AG10803 (cell line): ENCODE data around the gene ACAP3.

Source experiments
- DNase-seq: peaks from one replicate; pipeline ENCODE4 v3.0.0; 2010; ENCODE audit warnings: low read depth
- H3K4me3 ChIP-seq: 2 replicates; pipeline ENCODE4 v1.5.1; 2011; ENCODE audit warnings: mild to moderate bottlenecking, low read length, control low read depth
- TF ChIP-seq, protein P1 (sequence below): conservative IDR thresholded peaks from 2 replicates; pipeline ENCODE4 v1.5.1; 2011; ENCODE audit warnings: mild to moderate bottlenecking, low read length, control low read depth, inconsistent platforms

Gene ACAP3

DNA sequence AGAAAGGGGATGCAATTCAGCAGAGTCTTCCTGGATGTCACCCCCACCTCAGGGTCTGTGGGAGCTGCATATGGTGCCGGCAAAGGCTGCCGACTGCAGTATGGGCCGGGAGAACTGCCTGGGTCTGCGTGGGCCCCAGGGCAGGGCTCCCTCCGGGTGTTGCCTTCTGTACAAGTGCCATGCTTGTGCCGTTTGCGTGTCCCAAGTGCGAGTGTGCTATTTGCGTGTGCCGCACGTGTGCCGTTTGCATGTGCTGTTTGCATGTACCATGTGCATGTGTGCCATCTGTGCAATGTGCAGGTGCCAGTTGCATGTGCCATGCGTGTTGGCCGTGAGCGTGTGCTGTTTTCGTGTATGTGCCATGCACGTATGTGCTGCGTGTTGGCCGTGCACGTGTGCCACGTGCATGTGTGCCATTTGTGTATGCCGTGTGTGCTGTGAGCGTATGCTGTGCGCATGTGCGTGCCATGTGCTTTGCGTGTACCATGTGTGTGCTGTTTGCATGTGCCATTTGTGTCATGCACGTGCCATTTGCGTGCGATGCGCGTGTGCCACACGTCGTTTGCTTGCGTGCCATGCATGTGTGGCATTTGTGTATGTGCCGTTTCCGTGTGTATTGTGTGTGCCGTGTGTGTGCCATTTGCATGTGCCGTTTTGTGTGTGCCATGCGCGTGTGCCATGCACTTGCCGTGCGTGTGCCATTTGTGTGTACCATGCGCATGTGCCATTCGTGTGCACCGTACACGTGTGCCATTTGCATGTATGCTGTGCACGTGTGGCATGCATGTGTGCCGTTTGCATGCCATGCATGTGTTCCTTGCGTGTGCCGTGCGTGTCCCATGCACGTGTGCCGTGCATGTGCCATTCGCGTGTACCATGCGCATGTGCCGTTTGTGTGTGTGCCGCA lies 21.8 kb upstream of the ACAP3 start:
- no peak overlapping the region for H3K4me3 ChIP-seq
- no peak for DNase-seq
- TF ChIP-seq, protein P1, sequence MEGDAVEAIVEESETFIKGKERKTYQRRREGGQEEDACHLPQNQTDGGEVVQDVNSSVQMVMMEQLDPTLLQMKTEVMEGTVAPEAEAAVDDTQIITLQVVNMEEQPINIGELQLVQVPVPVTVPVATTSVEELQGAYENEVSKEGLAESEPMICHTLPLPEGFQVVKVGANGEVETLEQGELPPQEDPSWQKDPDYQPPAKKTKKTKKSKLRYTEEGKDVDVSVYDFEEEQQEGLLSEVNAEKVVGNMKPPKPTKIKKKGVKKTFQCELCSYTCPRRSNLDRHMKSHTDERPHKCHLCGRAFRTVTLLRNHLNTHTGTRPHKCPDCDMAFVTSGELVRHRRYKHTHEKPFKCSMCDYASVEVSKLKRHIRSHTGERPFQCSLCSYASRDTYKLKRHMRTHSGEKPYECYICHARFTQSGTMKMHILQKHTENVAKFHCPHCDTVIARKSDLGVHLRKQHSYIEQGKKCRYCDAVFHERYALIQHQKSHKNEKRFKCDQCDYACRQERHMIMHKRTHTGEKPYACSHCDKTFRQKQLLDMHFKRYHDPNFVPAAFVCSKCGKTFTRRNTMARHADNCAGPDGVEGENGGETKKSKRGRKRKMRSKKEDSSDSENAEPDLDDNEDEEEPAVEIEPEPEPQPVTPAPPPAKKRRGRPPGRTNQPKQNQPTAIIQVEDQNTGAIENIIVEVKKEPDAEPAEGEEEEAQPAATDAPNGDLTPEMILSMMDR: no peak

DNA sequence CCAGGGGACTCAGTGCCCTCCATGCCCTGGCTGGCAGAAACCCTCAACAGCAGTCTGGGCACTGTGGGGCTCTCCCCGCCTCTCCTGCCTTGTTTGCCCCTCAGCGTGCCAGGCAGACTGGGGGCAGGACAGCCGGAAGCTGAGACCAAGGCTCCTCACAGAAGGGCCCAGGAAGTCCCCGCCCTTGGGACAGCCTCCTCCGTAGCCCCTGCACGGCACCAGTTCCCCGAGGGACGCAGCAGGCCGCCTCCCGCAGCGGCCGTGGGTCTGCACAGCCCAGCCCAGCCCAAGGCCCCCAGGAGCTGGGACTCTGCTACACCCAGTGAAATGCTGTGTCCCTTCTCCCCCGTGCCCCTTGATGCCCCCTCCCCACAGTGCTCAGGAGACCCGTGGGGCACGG lies 20.5 kb upstream of the ACAP3 start:
- TF ChIP-seq, protein P1: no peak
- DNase-seq: no peak
- no peak overlapping the region for H3K4me3 ChIP-seq

DNA sequence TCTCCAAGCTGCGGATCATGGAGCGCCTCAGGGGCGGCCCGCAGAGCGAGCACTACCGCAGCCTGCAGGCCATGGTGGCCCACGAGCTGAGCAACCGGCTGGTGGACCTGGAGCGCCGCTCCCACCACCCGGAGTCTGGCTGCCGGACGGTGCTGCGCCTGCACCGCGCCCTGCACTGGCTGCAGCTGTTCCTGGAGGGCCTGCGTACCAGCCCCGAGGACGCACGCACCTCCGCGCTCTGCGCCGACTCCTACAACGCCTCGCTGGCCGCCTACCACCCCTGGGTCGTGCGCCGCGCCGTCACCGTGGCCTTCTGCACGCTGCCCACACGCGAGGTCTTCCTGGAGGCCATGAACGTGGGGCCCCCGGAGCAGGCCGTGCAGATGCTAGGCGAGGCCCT lies 19.6 kb upstream of the ACAP3 start:
- DNase-seq: no peak
- TF ChIP-seq, protein P1: no peak
- no peak overlapping the region for H3K4me3 ChIP-seq

DNA sequence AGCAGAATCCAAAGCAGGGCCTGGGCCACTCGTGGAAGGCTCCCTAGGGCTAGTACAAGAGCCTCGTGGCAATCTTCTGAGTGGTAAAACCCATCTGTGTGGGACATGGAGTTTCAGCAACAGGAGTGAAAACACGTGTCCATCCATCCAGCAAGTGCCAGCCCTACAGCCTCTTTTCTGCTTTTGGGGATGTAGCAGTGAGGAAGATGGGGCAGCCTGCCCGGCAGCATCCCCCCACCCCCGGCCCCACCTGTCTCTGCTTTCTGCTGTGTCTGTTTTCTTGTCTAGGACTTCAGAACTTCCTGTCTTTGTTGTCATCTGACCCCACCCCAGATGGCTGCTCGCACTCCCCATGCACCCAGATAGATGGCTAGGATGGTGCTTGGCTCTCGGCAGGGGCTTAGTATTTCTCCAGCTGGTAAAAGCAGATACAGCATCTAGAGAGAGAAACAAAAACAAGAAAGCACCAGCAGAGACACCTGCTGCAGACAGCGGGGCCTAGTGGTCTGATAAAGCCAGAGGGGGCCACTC lies 18.4 kb upstream of the ACAP3 start:
- no peak for DNase-seq
- H3K4me3 ChIP-seq: no peak overlapping the region; the same call in 1 of the 2 replicates

DNA sequence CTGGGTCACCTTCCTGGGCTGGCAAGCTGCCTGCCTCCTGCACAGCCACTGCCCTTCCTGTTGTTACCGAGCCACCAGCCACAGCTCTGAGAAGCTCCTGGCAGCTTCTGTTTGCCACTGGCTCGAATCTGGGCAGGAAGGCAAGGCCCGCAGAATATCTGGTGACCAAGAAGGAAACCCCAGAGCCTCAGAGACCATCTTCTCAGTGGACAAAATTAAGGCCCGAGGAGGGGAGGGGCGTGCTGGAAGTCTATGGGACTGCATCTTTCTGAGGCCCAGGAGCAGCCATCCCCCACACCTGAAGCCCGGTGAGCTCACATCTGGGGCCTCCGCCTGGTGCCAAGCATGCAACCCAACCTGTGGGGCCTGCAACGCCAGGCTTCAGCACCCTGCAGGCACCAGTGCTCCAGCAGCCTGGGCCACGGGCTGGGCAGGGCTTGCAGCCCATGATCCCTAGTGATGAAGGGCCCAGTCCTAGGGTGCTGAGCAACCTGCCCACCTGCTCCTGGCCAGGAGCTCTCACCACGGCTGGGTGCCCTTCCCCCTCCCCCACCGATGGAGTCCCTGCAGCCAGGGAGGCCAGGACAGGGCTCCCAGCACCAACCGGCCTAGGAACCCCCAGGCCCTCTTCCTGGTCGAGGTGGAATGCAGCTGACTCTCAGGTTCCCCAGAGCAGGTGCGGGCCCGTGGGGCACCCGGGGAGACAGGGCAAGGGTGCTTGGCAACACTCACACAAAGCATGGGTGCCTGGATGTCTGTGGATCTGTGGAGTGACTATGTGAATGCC lies 17.8 kb upstream of the ACAP3 start:
- DNase-seq: no peak
- TF ChIP-seq, protein P1: no peak
- peak overlapping the region; percentile 70 for H3K4me3 ChIP-seq

More for the DNA sequence above, 18.4 kb upstream of the ACAP3 start:
- TF ChIP-seq, protein P1: no peak

DNA sequence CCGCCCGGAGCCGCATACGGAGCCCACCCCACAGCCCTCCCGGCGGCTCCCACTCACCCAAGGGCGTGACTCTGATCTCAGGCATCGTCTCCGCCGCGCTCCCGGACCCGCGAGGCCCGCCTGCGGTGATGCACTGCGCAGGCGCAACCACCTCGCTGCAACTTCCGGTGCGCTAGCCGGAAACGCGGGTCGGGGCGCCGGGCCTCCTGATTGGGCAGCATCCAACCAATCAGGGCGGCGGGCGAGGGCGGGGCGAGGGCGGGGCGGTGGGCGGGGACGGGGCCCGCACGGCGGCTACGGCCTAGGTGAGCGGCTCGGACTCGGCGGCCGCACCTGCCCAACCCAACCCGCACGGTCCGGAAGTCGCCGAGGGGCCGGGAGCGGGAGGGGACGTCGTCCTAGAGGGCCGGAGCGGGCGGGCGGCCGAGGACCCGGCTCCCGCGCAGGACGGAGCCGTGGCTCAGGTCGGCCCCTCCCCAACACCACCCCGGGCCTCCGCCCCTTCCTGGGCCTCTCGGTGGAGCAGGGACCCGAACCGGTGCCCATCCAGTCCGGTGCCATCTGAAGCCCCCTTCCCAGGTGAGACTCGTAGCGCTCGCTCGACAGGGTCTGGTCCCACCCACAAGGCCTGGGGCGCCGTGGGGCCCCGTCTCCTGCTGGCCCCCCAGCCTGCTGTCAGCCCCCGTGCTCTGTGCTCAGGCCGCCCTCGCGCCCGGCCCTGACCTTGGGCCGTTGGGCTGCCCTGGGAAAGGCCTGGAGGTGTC lies 17.0 kb upstream of the ACAP3 start, which contains the start of the genes CPTP and INTS11:
TSS of gene CPTP (plus strand) at position 279 of the 764 bp plus-strand sequence. CDS start 2,109 bp downstream, outside the sequence.
TSS of gene INTS11 (minus strand) at position 137 of the 764 bp plus-strand sequence. CDS start at position 85, 52 bp downstream.
- TF ChIP-seq, protein P1: no peak
- peak; percentile 85 for DNase-seq
- peak within 1 kb of the TSS; percentile 72 for H3K4me3 ChIP-seq
